Nephron progenitor cell (in vitro differentiated cells): ENCODE measurements around the gene AGFG2.
"Not testable (repeated sequence)": the region's sequence is repeated elsewhere in the genome, so short reads cannot be mapped to it uniquely, and the experiment has no call there.

Source experiments
- DNase-seq: peaks from one replicate; pipeline ENCODE4 v3.0.0; 2021
- H3K27ac Mint-ChIP-seq: 2 replicates; pipeline ENCODE4 v1.8.0; 2021; ENCODE audit warnings: mild to moderate bottlenecking, moderate library complexity, mixed read lengths
- H3K27me3 Mint-ChIP-seq: 2 replicates; pipeline ENCODE4 v1.8.0; 2021; ENCODE audit warnings: mild to moderate bottlenecking, low read depth, mixed read lengths; ENCODE audit not compliant: poor library complexity
- H3K36me3 Mint-ChIP-seq: 2 replicates; pipeline ENCODE4 v1.8.0; 2021; ENCODE audit warnings: low read depth, mixed read lengths
- H3K4me1 Mint-ChIP-seq: 2 replicates; pipeline ENCODE4 v1.8.0; 2021; ENCODE audit warnings: mixed read lengths
- H3K4me3 Mint-ChIP-seq: 2 replicates; pipeline ENCODE4 v1.8.0; 2021; ENCODE audit warnings: mild to moderate bottlenecking, moderate library complexity, mixed read lengths
- H3K9me3 Mint-ChIP-seq: 2 replicates; pipeline ENCODE4 v1.8.0; 2021; ENCODE audit warnings: mild to moderate bottlenecking, moderate library complexity, mixed read lengths
- TF ChIP-seq, protein P1 (sequence below): fragments of 200-600 bp; sonication (generic); IDR thresholded peaks from 2 replicates; pipeline ENCODE4 v1.5.0; 2021; ENCODE audit warnings: antibody characterized with exemption

Gene AGFG2

DNA sequence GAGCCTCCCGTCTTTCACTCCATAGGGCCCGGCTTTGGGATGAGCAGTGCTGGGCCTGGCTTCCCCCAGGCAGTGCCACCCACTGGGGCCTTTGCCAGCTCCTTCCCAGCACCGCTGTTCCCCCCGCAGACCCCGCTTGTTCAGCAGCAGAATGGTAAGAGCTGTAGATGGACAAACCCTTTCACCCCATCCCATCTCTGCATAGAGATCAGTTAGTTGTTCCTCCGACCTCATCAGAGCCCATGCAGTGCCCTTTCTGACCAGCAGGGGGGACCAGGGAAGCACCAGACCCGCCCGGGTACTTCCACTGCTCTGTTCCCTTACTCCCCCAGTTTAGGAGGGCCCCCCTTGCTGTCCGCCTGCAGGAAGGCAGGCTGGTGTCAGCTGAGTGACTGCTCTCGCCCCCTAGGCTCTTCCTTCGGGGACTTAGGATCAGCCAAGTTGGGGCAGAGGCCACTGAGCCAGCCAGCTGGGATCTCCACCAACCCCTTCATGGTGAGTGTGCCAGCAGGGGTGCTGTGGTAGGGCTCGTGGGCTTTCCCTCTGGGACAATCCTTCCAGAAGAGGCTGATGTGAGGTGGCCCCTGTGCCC lies 24.9 kb downstream of the AGFG2 start:
- no peaks in the 10 kb centered on the region for H3K9me3 Mint-ChIP-seq
- DNase-seq = peak; percentile 94
- H3K4me3 Mint-ChIP-seq = no peak overlapping the region
- TF ChIP-seq, protein P1, sequence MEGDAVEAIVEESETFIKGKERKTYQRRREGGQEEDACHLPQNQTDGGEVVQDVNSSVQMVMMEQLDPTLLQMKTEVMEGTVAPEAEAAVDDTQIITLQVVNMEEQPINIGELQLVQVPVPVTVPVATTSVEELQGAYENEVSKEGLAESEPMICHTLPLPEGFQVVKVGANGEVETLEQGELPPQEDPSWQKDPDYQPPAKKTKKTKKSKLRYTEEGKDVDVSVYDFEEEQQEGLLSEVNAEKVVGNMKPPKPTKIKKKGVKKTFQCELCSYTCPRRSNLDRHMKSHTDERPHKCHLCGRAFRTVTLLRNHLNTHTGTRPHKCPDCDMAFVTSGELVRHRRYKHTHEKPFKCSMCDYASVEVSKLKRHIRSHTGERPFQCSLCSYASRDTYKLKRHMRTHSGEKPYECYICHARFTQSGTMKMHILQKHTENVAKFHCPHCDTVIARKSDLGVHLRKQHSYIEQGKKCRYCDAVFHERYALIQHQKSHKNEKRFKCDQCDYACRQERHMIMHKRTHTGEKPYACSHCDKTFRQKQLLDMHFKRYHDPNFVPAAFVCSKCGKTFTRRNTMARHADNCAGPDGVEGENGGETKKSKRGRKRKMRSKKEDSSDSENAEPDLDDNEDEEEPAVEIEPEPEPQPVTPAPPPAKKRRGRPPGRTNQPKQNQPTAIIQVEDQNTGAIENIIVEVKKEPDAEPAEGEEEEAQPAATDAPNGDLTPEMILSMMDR = peak; percentile 97
- peaks cover 6% of the 10 kb centered on the region for H3K27me3 Mint-ChIP-seq
- H3K27ac Mint-ChIP-seq = no peak overlapping the region
- H3K4me1 Mint-ChIP-seq = peaks cover 53% of the 10 kb centered on the region
- H3K36me3 Mint-ChIP-seq = no peaks in the 10 kb centered on the region

DNA sequence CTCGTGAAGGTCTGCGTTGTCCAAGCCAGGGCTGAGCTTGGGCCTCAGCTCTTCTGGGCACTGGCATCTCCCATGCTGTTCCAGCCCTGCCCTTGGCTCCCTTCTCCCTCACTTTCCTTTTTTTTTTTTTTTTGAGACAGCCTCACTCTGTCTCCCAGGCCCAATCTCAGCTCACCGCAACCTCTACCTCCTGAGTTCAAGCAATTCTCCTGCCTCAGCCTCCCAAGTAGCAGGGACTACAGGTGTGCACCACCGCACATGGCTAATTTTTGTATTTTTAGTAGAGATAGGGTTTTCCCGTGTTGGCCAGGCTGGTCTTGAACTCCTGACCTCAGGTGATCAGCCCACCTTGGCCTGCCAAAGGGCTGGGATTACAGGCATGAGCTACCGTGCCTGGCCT lies 25.4 kb downstream of the AGFG2 start:
- not testable (repeated sequence) for H3K36me3 Mint-ChIP-seq, H3K4me3 Mint-ChIP-seq, H3K27ac Mint-ChIP-seq, DNase-seq, H3K9me3 Mint-ChIP-seq, H3K27me3 Mint-ChIP-seq
- peaks cover 58% of the 10 kb centered on the region for H3K4me1 Mint-ChIP-seq

DNA sequence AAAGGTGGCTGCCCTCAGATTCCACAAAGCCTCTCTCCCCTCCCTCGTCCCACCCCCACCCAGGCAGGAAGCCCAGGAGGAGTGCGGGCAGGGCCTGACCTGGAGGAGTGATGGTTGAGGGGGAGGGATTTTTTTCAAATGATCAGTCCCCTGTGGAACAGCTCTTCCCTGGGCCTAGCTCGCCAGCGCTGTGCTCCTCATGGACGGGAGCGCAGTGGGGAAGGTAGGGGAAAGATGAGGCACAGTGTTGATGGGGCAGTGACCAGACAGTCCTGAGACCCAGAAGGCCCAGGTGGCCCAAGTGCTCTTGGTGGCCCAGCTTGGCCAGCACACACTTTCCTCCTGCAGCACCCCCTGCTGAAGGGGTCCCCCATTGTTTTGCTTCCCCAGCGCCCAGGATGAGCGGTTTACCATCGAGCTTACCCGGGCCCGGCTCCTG lies 26.1 kb downstream of the AGFG2 start:
- no peak for DNase-seq
- Mint-ChIP-seq H3K9me3 (no peaks in the 10 kb centered on the region), H3K4me3 (no peak overlapping the region)

DNA sequence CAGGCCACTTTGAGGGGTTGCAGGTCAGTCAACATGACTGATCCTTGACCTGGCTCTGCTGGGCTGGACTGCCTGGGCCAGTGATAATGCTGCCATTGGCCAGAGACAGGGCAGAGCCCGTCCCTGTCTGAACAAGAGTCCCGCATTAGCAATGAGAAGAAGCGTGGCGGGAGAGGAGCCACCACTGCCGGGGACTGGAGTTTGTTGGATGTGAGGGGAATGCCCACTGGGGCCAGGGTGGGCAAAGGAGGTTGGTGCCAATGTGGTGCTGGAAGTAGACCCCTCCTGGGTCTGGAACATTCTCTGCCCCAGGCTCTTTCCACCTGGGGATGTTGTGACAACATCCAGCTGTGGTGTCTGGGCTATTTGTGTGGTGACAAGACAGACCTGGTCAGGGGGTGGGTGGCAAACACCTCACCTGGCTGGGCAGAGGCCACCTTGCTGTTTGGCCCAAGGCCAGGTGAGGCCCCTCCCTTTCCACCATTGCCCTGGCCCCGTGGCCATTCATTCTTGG lies 27.1 kb downstream of the AGFG2 start:
- H3K4me3 Mint-ChIP-seq = no peak overlapping the region
- H3K4me1 Mint-ChIP-seq = peaks cover 63% of the 10 kb centered on the region
- H3K36me3 Mint-ChIP-seq = no peaks in the 10 kb centered on the region
- TF ChIP-seq, protein P1 = no peak
- no peak for DNase-seq
- H3K27ac Mint-ChIP-seq = no peak overlapping the region
- no peaks in the 10 kb centered on the region for H3K9me3 Mint-ChIP-seq
- peaks cover 9% of the 10 kb centered on the region for H3K27me3 Mint-ChIP-seq

More for the DNA sequence above, 26.1 kb downstream of the AGFG2 start:
- TF ChIP-seq, protein P1 = no peak
- Mint-ChIP-seq H3K4me1 (peaks cover 59% of the 10 kb centered on the region), H3K27me3 (peaks cover 9% of the 10 kb centered on the region), H3K27ac (no peak overlapping the region), H3K36me3 (no peaks in the 10 kb centered on the region)

DNA sequence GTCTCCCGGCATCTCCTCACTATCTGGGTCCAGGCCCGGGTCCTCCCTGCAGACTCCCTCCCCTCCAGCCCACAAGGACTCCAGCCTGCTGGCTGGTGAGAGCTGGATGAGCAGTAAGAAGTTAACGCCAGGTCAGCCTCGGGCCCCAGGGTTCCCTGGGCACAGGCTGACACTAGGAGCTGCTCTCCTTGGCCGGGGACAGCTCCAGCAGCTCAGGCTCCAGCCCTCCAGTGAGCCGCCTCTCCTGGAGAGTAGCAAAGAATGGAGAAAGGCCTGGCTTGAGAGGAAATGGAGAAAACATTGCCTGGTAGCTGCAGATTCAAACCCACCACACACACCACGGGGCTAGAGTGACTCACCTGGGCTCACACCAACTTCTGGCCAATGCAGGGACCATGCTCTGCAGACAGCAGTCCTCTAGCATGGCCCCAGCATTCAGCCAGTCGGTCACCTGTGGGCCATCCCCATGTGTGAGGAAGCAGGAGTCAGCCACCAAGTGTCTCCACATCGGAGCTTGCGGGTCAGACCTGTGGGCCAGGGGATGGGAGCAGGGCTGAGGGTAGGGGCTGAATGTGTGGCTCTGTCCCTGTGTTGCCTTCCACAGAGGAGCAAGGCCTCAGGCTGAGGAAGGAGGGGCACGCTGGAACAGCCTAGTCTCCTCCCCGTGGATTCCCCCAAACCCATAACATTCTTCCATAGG lies 28.2 kb downstream of the AGFG2 start:
- Mint-ChIP-seq H3K4me3 (peak overlapping the region; percentile 14), H3K9me3 (no peaks in the 10 kb centered on the region), H3K27me3 (peaks cover 7% of the 10 kb centered on the region), H3K4me1 (peaks cover 74% of the 10 kb centered on the region), H3K27ac (peak overlapping the region; percentile 37), H3K36me3 (no peaks in the 10 kb centered on the region)
- TF ChIP-seq, protein P1 = no peak
- DNase-seq = no peak

DNA sequence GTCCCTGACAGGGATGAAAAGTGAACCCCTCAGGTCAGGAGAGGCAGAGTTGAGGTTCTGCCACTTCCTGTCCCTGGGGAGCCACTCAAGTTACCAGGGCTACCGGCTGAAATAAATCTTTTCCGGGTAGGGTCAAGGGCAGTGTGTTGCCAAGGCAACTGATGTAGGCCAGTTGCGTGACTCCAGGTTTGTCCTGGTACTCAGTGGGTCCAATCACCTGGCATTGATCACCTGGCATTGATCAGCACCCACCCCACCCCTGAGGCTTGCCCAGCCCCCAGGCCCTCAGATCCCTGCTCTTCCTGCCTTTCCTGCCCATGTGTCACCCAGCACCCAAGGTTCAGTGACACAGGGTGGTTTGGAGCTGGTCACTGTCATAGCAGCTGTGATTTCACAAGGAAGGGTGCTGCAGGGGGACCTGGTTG lies 28.8 kb downstream of the AGFG2 start:
- peak overlapping the region; percentile 38 for H3K4me3 Mint-ChIP-seq
- no peaks in the 10 kb centered on the region for H3K36me3 Mint-ChIP-seq
- H3K27me3 Mint-ChIP-seq = peaks cover 7% of the 10 kb centered on the region

More for the DNA sequence above, 28.8 kb downstream of the AGFG2 start:
- TF ChIP-seq, protein P1 = no peak
- peaks cover 78% of the 10 kb centered on the region for H3K4me1 Mint-ChIP-seq
- no peak overlapping the region for H3K27ac Mint-ChIP-seq
- DNase-seq = peak; percentile 66
- no peaks in the 10 kb centered on the region for H3K9me3 Mint-ChIP-seq
